GF-D8 (cell line): ENCODE measurements around the gene DOCK6.

Source experiments
- DNase-seq: peaks from one replicate; lab custom pipeline; 2025; lab: John Stamatoyannopoulos, UW

The DOCK6 gene

GRCh38 chr19:11261971-11262839 lies at the start of gene DOCK6:
TSS of gene DOCK6 (minus strand) at chr19:11262524. CDS start at chr19:11262440, 84 bp downstream.
- DNase-seq = no peak

GRCh38 chr19:11306337-11306736 lies 44.0 kb upstream of the DOCK6 start:
- DNase-seq = no peak

GRCh38 chr19:11304936-11305335 lies 42.6 kb upstream of the DOCK6 start:
- no peak for DNase-seq

GRCh38 chr19:11300811-11301120 lies 38.4 kb upstream of the DOCK6 start:
- no peak for DNase-seq

GRCh38 chr19:11299946-11300810 lies 37.9 kb upstream of the DOCK6 start:
- no peak for DNase-seq

GRCh38 chr19:11296264-11296663 lies 33.9 kb upstream of the DOCK6 start:
- DNase-seq = peak; percentile 52

GRCh38 chr19:11295665-11296245 lies 33.4 kb upstream of the DOCK6 start, which contains the start of gene TSPAN16:
TSS of gene TSPAN16 (plus strand) at chr19:11296160. CDS start at chr19:11296298, 138 bp downstream.
- DNase-seq = no peak

- DNase-seq = no peak
These were observed 32.9 kb upstream of the DOCK6 start for GRCh38 chr19:11295180-11295579.

GRCh38 chr19:11293433-11294389 lies 31.4 kb upstream of the DOCK6 start:
- peak; percentile 93 for DNase-seq

GRCh38 chr19:11291991-11292390 lies 29.7 kb upstream of the DOCK6 start:
- no peak for DNase-seq

GRCh38 chr19:11291415-11291814 lies 29.1 kb upstream of the DOCK6 start:
- no peak for DNase-seq

- DNase-seq = no peak
These were observed 27.9 kb upstream of the DOCK6 start for GRCh38 chr19:11290256-11290655.

GRCh38 chr19:11288349-11288748 lies 26.0 kb upstream of the DOCK6 start:
- no peak for DNase-seq

- no peak for DNase-seq
These were observed 24.1 kb upstream of the DOCK6 start for GRCh38 chr19:11286312-11286974.

GRCh38 chr19:11284515-11284914 lies 22.2 kb upstream of the DOCK6 start:
- DNase-seq = no peak

GRCh38 chr19:11281356-11282049 lies 19.2 kb upstream of the DOCK6 start:
- DNase-seq = no peak

GRCh38 chr19:11279505-11280236 lies 17.3 kb upstream of the DOCK6 start:
- DNase-seq = peak; percentile 91

- DNase-seq = no peak
These were observed 16.3 kb upstream of the DOCK6 start for GRCh38 chr19:11278670-11279069.

GRCh38 chr19:11274533-11275086 lies 12.3 kb upstream of the DOCK6 start:
- DNase-seq = no peak
